ENCODE measurements around the gene EAPP.

- TF ChIP-seq POLR2A (IDR thresholded peaks at IDR 0.05) (no peak), CTCF (IDR thresholded peaks at IDR 0.05) (no peak)
Measured at GRCh38 chr14:34507884-34508283, 31.6 kb downstream of the EAPP start.
